Measurements from ENCODE around the gene DYNC2LI1.

Gene DYNC2LI1

DNA sequence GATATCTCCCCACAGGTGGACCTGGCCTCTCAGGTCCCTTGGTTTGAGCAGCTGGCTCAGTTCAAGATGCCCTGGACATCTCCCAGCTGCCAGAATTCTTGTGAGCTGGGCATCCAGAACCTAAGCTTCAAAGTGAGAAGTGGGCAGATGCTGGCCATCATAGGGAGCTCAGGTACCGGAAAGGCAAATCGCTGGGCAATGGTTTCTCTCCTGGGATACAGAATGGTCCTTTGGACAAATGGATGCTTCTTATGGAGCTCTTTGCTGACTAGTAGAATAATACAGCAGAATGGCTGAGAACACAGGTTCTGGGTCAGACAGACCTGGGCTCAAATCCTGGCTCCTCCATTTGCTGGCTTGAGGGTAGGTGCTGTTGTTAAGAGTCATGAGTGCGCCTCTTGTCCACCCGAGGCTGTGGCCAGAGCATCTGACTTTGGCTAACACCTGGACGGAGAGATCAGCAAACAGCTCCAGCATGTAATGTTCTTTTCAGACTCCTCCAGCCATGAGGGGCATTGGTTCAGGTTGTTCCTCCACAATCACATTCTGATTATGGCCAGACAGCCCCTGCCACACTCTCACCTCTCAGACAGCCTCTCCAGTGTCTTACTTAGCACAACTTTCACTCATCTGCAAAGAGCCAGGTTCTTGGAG lies 72.4 kb downstream of the DYNC2LI1 start:
- DNase-seq (ENCODE audit: low spot score) = no peak

DNA sequence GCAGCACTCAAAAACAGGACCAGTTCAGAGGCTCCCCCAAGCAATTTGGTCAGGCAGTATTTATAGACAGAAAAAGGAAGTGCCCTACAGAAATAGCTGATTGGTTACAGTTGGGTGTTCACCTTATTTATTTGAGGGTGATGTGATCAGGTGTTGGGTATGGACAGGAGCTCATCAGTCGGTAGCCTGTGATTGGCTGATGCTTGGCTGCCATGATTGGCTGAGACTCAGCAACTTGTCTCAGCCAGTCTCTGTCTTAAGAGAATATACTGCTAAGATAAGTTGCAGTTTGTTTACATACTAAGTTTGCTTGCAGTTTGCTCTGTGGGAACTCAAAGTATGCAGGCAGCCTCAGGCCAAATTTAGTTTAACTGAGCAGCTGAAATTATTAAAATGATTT lies 74.4 kb downstream of the DYNC2LI1 start:
- no peak for DNase-seq (ENCODE audit: low spot score)

GRCh38 chr2:43851011-43851980 lies 77.5 kb downstream of the DYNC2LI1 start:
- DNase-seq (ENCODE audit: low spot score) = no peak

DNA sequence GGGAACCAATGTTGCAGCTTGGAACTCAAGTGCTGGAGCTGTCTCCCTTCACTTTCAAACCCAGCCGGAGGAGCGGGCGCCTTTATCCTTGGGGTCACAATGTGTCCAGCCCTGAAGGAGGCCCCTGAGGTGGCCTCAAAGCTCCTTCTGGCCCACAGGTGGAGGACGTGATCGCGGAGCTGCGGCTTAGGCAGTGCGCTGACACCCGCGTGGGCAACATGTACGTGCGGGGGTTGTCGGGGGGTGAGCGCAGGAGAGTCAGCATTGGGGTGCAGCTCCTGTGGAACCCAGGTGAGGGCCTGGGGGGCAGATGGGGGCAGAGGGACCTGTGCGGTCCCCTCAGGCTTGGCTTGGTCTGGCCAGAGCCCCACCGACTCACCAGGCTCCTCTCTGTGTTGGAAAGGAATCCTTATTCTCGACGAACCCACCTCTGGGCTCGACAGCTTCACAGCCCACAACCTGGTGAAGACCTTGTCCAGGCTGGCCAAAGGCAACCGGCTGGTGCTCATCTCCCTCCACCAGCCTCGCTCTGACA lies 78.4 kb downstream of the DYNC2LI1 start:
- no peak for DNase-seq (ENCODE audit: low spot score)

DNA sequence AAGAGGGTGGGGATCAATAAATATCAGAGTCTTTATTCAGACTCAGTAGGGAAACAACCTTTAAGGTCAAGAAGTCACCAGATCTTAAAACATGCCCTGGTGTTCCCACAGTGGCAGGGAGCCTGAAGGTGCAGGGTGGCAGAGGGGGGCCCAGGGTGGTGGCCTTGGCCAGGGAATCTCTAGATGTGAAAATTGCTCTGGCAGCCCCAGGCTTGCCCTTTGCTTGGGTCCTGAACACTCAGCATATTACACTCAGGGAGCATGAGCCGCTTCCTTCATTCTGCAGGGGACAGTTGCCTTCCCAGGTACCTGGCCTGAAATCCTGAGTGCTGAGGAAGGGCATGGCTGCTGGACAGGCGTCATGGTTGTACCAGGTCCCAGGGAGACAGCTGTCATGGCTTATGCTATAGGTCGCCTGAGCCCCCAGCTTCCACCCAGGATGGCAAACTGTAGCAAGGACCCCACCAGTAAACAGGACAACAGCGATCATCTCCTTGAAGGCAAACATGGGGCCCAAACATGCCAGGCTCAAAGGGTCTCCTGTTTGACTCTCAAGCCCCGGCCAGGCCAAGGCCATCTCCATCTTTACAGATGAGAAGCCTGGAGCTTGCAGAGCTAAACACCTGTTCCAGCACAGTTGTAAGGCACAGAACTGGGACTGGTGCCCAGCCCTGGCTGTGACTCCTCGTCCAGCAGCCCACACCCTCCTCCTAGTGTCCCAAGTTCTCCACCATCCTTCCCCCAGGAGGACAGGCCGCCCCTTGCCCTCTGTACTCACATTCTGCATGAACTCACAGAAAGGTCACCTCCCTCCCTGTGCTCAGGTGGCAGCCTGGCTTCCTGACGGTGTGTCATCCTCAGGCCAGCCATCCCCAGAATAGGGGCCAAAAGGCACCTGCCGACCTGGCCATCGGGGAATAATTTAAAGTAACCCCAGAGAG lies 79.6 kb downstream of the DYNC2LI1 start:
- DNase-seq (ENCODE audit: low spot score) = no peak

GRCh38 chr2:43854671-43855070 lies 80.8 kb downstream of the DYNC2LI1 start:
- DNase-seq (ENCODE audit: low spot score) = no peak

- DNase-seq (ENCODE audit: low spot score) = no peak
Observed at GRCh38 chr2:43855292-43855691, 81.5 kb downstream of the DYNC2LI1 start.

Measured in CD4-positive, alpha-beta T cell treated with Interleukin-15 for 4 hours (primary cell).